ENCODE data around the gene ZNF608.

- TF ChIP-seq, protein P1, sequence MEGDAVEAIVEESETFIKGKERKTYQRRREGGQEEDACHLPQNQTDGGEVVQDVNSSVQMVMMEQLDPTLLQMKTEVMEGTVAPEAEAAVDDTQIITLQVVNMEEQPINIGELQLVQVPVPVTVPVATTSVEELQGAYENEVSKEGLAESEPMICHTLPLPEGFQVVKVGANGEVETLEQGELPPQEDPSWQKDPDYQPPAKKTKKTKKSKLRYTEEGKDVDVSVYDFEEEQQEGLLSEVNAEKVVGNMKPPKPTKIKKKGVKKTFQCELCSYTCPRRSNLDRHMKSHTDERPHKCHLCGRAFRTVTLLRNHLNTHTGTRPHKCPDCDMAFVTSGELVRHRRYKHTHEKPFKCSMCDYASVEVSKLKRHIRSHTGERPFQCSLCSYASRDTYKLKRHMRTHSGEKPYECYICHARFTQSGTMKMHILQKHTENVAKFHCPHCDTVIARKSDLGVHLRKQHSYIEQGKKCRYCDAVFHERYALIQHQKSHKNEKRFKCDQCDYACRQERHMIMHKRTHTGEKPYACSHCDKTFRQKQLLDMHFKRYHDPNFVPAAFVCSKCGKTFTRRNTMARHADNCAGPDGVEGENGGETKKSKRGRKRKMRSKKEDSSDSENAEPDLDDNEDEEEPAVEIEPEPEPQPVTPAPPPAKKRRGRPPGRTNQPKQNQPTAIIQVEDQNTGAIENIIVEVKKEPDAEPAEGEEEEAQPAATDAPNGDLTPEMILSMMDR (IDR thresholded peaks at IDR 0.05; ENCODE audit: low read depth, low read length, missing input control) = no peak
- TF ChIP-seq, protein P2, sequence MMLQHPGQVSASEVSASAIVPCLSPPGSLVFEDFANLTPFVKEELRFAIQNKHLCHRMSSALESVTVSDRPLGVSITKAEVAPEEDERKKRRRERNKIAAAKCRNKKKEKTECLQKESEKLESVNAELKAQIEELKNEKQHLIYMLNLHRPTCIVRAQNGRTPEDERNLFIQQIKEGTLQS (IDR thresholded peaks at IDR 0.05) = no peak
- TF ChIP-seq GABPA (IDR thresholded peaks at IDR 0.05 in 1 of 2, conservative IDR thresholded peaks at IDR 0.05 in 1 of 2) (no peak), TAF1 (conservative IDR thresholded peaks at IDR 0.05) (no peak), RXRA (IDR thresholded peaks at IDR 0.05) (no peak), JUND (IDR thresholded peaks at IDR 0.05) (no peak), RAD21 (IDR thresholded peaks at IDR 0.05) (peak in 1 of 2 donors; percentile 56), MAX (IDR thresholded peaks at IDR 0.05) (no peak), HNF4G (IDR thresholded peaks at IDR 0.05) (no peak), REST (IDR thresholded peaks at IDR 0.05) (no peak), FOXA1 (IDR thresholded peaks at IDR 0.05) (no peak), YY1 (IDR thresholded peaks at IDR 0.05) (no peak)
- TF ChIP-seq, protein P3, sequence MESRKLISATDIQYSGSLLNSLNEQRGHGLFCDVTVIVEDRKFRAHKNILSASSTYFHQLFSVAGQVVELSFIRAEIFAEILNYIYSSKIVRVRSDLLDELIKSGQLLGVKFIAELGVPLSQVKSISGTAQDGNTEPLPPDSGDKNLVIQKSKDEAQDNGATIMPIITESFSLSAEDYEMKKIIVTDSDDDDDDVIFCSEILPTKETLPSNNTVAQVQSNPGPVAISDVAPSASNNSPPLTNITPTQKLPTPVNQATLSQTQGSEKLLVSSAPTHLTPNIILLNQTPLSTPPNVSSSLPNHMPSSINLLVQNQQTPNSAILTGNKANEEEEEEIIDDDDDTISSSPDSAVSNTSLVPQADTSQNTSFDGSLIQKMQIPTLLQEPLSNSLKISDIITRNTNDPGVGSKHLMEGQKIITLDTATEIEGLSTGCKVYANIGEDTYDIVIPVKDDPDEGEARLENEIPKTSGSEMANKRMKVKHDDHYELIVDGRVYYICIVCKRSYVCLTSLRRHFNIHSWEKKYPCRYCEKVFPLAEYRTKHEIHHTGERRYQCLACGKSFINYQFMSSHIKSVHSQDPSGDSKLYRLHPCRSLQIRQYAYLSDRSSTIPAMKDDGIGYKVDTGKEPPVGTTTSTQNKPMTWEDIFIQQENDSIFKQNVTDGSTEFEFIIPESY (IDR thresholded peaks at IDR 0.05) = no peak
These were observed 41.7 kb downstream of the ZNF608 start for GRCh38 chr5:124704594-124705284.

Data from liver (tissue), 3 donors.